Muscle of back (tissue), 11 donors: ENCODE data around the gene SHISA7. TPM values are rescaled to one million over a fixed set of nuclear protein-coding genes. Genes with fewer than 3 reads are reported as not detected.
"Not testable (repeated sequence)": the region's sequence is repeated elsewhere in the genome, so short reads cannot be mapped to it uniquely, and the experiment has no call there.

ENCODE experiments used
- DNase-seq, 3 donors: peaks; one replicate each; pipeline versions ENCODE4 v3.0.0 to v3.0.0-alpha.2; 2013
- polyA plus RNA-seq, 10 donors: library from polyadenylated mRNA; unstranded; fragments of 120-200 nt; gene quantifications; one replicate each; pipeline ENCODE4 v1.2.1, GENCODE V29; 2013; ENCODE audit not compliant: insufficient read length in 10 of 10

SHISA7 gene
- polyA plus RNA-seq, 10 donors = 0.07 to 0.39 (median 0.15) TPM

DNA sequence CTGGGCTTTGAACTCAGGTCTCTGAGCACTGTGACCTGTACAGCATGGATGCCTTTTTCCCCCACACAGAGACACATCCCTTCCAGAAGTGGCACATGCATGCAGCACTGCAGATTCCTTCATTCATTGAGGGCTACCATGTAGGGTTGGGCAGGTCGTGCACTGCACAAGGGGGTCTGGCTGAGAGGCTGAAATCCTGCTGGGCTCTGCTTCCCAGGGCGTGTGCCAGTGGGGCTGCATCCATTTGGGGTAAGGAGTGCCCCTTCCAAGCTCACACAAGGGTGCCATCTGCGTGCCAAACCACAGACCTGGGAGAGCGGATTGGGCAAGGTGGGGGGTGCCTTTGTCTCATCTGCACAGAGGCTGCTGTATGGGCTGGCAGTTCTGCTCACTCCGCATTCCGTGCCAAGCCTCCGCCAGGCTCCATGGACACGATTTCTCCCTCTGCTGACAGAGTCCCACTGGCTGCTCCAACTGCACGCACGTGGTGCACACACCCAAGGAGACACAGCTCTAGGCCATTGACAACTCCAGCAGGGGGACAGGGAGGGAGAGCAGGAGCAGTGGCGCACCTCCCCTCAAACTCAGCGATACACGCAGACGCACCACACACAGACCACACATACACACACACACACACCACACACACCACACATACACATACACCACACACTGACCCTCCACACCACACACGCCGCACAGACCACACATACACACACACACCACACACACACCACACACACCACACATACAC lies 4.5 kb upstream of the SHISA7 start:
- no peak for DNase-seq

- DNase-seq = no peak
These were observed 3.0 kb upstream of the SHISA7 start for GRCh38 chr19:55446060-55446459.

DNA sequence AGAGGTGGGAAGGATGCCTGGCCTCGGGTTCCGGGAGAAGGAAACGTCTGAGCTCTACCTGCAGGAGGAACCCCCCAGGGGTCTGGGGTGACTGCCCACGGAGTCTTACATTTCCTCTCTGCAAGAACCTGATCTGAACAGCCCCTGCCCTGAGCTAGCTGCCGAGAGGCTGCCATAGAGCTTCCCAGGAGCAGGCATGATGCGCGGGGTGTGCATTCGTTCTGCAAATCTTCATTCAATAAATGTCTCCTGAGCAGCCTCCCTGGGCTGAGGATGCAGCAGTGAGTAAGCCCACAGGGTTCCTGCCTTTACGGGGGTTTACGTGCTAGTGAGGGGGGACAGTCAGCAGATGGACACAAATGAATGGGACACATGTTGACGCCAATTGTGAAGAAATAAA lies 1.5 kb upstream of the SHISA7 start:
- no peak for DNase-seq

DNA sequence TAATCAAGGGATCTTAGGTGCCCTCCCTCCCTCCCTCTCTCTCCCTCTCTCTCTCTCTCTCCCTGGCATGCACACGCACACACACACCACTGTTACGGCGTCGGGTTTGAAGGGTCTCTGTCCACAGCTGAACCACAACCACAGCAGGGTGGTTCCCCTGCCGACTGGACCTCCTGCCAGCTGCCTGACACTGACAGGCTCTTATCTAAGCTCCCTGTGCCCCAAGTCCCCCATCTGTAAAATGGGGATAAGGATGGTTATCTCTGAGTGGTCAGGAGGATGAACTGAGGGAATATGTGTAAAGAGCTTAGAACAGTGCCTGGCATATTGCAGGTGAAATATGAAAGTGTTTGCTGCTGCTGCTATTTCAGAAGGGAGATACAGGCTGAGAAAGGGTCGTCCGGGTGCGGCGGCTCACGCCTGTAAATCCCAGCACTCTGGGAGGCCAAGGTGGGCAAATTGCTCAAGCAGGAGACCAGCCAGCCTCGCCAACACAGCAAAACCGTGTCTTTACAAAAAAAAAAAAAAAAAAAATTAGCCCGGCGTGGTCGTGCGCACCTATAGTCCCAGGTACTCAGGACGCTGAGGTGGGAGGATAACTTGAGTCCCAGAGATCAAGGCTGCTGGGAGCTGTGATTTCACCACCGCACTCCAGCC lies 852 bp upstream of the SHISA7 start:
- no peak for DNase-seq

- no peak for DNase-seq
These were observed 633 bp downstream of the SHISA7 start for GRCh38 chr19:55442372-55442961.

GRCh38 chr19:55441692-55442321 lies 1.3 kb downstream of the SHISA7 start:
- DNase-seq = no peak

- no peak for DNase-seq
These were observed 1.8 kb downstream of the SHISA7 start for GRCh38 chr19:55441319-55441691.

GRCh38 chr19:55440411-55441105 lies 2.5 kb downstream of the SHISA7 start:
- DNase-seq = no peak

- DNase-seq = no peak
These were observed 4.0 kb downstream of the SHISA7 start for GRCh38 chr19:55439052-55439451.

DNA sequence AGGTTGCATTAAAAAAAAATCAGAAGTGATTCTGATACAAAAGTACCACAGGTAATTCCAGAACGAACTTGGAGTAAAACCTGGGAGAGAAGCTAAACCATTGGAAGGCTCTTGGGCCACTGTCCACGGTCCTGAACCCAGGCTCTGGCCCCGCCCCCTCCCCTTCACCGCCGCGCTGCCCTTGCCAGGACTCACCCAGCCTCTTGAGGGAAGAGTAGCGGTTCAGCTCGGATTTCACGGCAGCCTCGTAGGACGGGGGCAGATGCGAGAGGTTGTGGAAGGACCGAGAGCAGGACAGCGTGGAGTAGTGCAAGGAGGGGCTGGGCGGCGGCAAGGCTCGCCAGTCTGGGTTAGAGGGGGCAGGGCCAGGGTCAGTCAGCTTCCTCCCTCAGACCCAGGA lies 5.7 kb downstream of the SHISA7 start:
- peak; percentile 42 to 83 (median 65) for DNase-seq

- DNase-seq = no peak
These were observed 6.3 kb downstream of the SHISA7 start for GRCh38 chr19:55436847-55437246.

GRCh38 chr19:55435020-55435419 lies 8.1 kb downstream of the SHISA7 start:
- no peak for DNase-seq

DNA sequence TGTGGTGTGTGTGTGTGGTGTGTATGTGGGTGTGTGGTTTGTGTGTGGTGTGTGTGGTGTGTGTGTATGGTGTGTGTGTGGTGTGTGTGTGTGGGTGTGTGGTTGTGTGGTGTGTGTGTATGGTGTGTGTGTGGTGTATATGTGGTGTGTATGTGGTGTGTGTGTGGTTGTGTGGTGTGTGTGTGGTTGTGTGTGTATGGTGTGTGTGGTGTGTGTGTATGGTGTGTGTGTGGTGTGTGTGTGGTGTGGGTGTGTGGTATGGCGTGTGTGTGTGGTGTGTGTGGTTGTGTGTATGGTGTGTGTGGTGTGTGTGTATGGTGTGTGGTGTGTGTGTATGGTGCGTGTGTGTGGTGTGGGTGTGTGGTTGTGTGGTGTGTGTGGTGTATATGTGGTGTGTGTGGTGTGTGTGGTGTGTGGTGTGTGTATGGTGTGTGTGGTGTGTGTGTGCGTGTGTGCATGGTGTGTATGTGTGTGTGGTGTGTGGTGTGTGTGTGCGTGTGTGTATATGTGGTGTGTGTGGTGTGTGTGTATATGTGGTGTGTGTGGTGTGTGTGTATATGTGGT lies 8.7 kb downstream of the SHISA7 start:
- no peak for DNase-seq

DNA sequence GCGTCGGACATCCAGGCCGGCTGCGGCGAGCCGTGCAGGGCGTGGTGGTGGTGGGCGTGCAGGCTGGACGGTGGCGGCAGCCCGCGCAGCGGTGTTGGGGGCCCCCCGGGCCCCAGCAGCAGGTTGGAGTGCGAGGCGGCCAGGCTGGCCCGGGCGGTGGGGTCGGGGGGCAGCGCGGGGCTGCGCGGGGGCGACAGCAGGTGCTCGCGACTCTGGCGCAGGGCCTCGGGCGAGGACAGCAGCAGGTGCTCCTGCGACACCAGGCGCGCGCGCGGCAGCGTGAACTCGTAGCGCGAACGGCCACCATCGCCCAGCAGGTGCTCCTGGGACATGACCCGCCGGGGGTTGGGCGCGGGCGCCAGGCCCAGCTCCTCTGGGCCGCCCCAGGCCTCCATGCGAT lies 9.8 kb downstream of the SHISA7 start:
- DNase-seq = no peak

DNA sequence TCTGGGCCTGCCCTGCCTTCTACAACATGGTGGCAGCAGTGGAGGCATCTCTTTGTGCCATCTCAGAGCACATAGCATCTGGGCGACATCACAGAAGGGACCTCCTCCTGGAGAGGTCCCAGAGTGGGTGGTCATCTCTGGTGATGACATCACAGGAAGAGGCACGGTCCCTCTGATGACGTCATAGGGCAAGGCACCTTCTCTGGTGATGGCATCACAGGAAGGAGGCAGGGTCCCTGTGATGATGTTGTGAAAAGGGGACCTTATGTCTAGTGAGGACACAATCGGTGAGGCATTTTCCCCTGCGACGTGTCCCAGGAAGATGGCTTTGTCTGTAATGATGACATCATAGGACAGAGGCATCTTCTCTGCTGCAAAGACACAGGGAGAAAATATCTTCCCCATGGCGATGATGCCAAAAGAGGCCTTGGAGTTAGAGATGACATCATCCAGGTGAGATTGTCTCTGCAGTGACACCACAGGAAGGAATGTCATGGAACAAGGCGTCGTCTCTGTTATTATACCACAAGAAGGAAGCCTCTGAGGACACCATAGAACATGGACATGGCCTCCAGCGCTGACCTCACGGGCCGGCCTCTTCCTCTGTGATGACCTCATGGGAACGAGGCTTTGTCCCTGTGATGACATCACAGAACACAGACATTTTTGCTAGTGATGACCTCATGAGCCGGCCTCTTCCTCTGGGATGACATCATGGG lies 10.7 kb downstream of the SHISA7 start:
- DNase-seq = no peak

DNA sequence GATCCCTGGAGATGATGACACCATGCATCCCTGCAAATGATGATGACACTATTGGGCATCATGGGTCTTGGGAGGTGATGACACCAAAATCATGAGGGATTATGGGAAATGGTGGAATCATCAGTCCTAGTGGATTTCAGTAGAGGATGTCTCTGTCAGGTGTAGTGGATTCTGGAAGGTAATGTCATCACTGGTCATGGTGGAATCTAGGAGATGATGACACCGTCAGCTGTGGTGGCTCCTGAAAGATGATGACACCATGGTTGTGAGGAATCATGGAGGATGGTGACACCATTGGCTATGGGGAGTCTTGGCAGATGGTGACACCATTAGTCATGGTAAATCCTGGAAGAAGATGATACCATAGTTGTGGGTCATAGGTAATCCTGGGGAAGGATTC lies 11.9 kb downstream of the SHISA7 start:
- DNase-seq = no peak

- no peak for DNase-seq
These were observed 17.1 kb downstream of the SHISA7 start for GRCh38 chr19:55426042-55426441.

DNA sequence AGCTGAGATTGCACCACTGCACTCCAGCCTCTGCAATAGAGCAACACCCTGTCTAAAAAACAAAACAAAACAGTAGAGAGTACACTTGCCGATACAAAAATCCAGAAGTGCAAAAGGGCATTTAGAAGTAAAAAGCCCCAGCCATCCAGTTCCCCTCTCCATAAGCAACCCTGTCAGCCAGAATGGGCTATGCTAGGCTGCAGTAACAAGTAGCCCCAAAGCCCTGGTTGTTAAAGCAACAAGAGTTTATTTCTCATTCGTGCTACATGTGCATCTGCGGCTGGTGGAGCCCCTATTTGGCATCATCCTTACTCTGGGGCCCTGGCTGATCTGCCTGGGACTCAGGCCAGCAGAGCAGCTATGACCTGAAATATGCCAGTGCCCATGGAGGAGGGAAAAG lies 18.6 kb downstream of the SHISA7 start:
- DNase-seq = no peak

GRCh38 chr19:55423225-55424005 lies 19.7 kb downstream of the SHISA7 start:
- DNase-seq = no peak

DNA sequence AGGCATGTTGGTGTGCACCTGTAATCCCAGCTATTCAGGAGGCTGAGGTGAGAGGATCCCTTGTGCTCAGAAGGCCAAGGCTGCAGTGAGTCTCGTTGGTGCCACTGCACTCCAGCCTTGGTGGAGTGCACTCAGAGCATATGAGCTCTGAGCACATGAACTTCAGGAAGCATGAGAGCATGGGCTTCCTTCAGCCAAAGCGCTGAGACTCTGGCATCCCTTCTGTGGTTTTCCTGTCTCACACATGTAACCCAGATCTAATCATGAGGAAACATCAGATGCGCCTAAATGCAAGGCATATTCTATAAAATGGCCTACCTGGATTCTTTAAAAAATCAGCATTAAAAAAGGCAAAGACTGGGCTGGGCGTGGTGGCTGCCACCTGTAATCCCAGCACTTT lies 21.8 kb downstream of the SHISA7 start:
- DNase-seq = not testable (repeated sequence)
